RKO (cell line): ENCODE results near the gene UVSSA.
"Not testable (repeated sequence)": the region's sequence is repeated elsewhere in the genome, so short reads cannot be mapped to it uniquely, and the experiment has no call there.

Experiments used
- DNase-seq: peaks from one replicate; pipeline ENCODE4 v3.0.0-alpha.2; 2016; ENCODE audit warnings: low spot score

UVSSA gene

GRCh38 chr4:1443688-1444172, 96.7 kb downstream of the UVSSA start:
- not testable (repeated sequence) for DNase-seq
